ENCODE data around the gene ARHGAP24.

Gene ARHGAP24

GRCh38 chr4:85580489-85580888, 105.5 kb downstream of the ARHGAP24 start:
- no peak for DNase-seq (ENCODE audit: low spot score)

- no peak for DNase-seq (ENCODE audit: low spot score)
Observed at GRCh38 chr4:85587952-85588351, 113.0 kb downstream of the ARHGAP24 start.

DNA sequence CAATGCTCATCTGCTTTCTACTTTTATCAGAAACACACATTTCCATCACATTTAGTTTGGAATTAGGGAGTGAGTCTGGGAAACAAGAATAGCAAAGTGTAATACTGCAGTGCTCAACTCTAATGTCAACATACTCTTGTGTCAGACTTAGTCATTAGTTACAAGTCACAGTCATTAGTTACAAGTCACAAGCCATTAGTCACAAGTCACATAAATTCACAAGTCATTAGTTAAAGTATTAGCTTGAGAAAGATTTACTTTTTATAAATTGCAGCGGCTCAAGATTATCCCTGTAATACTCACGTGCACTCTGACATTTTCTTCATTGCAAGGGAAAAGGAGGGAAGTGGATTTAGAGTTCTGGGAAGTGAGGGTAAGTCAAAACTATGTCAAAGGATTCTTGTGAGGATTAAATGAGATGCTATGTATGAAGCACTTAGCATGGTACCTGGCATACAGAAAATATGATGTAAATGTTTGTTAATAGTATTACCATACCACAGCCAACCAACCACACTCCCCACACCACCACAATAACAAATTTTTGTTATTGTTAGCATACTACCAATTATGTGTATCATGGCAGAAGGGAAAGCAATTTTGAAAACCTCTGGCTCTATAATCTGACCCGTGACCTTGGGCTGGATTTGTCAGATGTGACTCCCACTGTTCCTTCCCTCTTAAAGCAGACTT, 116.6 kb downstream of the ARHGAP24 start:
- no peak for DNase-seq (ENCODE audit: low spot score)

GRCh38 chr4:85595098-85595775, 120.3 kb downstream of the ARHGAP24 start:
- no peak for DNase-seq (ENCODE audit: low spot score)

- no peak for DNase-seq (ENCODE audit: low spot score)
Observed at GRCh38 chr4:85595796-85596559, 121.0 kb downstream of the ARHGAP24 start.

- DNase-seq (ENCODE audit: low spot score) = no peak
Observed at GRCh38 chr4:85598936-85599335, 124.0 kb downstream of the ARHGAP24 start.

GRCh38 chr4:85600501-85600900, 125.6 kb downstream of the ARHGAP24 start:
- DNase-seq (ENCODE audit: low spot score) = no peak

DNA sequence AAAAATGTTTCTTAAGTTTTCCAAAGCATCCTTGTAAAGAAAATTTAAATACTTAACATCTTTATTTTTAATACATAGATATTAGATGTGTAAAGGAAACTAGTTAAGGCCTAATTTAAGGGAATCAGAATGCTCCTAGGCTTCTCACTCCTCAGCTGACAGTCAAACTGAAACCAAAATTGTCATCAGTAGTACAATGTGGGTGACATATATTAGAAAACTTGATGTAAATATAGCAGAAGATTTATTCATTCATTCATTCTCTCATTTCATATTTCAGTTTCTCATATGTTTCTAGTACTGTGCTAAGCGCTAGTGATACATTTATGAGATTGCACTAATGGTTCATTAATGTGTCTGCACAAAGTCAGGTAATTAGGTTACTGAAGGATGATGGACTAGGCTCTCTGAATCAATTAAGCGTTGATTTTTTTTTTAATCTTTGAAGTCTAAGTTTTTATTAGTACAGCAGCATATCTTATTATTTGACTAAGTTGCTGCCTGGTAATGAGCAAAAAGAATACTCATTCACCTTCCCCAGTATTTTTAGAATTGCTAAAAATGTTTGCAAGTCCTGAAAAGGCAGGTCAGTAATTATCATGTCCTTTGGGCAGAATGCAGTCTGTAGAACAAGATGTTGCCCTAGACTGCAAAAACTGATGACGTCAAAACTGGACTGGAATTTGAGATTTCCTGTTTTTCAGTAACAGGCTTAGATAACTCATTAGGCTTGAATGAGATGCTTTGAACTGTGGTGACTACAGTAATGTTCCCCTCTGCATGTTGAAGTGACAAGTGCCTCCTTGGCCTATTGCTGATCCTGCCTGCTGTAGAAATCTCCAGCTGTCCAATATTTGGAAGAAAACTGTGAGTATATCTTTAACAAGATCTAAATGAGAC, 128.7 kb downstream of the ARHGAP24 start:
- DNase-seq (ENCODE audit: low spot score) = no peak

GRCh38 chr4:85606505-85606904, 131.6 kb downstream of the ARHGAP24 start:
- DNase-seq (ENCODE audit: low spot score) = no peak

DNA sequence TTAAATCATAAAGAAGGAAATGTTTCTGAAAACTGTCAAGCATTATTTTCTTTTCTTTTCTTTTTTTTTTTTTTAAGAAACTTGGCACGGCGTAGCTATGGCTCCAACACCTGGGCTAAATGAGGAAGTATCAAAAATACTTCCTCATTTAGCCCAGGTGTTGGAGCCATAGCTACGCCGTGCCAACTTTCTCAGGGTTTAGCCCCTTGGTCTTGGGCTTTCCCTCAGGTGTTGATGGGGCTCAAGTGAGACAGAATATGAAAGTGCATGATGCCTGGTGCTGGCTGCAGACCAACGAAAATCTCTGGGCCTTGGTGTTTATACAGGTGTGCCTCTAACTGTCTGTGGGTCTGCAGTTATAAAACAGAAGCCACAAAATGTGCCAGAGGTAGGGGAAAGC, 132.7 kb downstream of the ARHGAP24 start:
- DNase-seq (ENCODE audit: low spot score) = no peak

DNA sequence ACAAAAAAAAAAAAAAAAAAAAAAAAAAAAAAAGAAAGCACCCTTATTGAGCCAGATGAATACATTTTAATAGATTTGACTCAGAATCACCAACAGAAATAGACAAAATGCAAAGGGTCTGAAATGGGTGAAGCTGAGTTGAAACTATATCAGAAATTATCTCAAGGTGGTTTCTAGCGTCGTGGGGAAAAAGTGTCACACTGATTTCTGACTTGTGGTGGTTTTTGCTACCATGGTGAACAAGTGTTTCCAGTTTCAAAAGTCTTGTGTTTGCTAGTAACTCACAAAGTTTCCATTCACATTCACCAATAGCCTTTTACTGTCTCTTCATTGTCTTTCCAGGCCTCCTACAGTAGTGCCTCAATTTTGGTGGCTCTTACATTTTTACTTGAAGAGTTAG, 135.5 kb downstream of the ARHGAP24 start:
- no peak for DNase-seq (ENCODE audit: low spot score)

GRCh38 chr4:85611661-85612060, 136.7 kb downstream of the ARHGAP24 start:
- DNase-seq (ENCODE audit: low spot score) = no peak

GRCh38 chr4:85613901-85614300, 139.0 kb downstream of the ARHGAP24 start:
- DNase-seq (ENCODE audit: low spot score) = no peak

- no peak for DNase-seq (ENCODE audit: low spot score)
Observed at GRCh38 chr4:85615952-85616351, 141.0 kb downstream of the ARHGAP24 start.

GRCh38 chr4:85617202-85617601, 142.3 kb downstream of the ARHGAP24 start:
- DNase-seq (ENCODE audit: low spot score) = no peak

- DNase-seq (ENCODE audit: low spot score) = no peak
Observed at GRCh38 chr4:85632981-85633380, 158.0 kb downstream of the ARHGAP24 start.

- no peak for DNase-seq (ENCODE audit: low spot score)
Observed at GRCh38 chr4:85637778-85638177, 162.8 kb downstream of the ARHGAP24 start.

DNA sequence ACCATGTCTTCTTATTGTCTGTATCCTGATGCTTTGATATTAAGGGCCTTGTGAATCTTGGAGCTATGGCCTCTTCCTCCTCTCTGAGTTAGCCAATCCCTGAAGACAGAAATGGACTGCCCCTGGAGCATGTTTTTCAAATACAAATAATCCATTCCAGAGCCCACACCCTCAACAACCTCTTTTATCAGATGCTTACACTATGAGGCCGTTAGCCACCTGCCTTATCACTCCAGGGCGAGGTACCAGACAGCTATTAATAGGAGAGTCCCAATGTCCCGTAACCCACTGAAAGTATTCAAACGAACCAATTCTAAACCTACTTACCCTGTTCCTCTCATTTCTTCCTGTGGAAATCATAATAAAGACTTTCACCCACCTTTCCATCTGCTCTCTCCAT, 165.0 kb downstream of the ARHGAP24 start:
- DNase-seq (ENCODE audit: low spot score) = no peak

DNA sequence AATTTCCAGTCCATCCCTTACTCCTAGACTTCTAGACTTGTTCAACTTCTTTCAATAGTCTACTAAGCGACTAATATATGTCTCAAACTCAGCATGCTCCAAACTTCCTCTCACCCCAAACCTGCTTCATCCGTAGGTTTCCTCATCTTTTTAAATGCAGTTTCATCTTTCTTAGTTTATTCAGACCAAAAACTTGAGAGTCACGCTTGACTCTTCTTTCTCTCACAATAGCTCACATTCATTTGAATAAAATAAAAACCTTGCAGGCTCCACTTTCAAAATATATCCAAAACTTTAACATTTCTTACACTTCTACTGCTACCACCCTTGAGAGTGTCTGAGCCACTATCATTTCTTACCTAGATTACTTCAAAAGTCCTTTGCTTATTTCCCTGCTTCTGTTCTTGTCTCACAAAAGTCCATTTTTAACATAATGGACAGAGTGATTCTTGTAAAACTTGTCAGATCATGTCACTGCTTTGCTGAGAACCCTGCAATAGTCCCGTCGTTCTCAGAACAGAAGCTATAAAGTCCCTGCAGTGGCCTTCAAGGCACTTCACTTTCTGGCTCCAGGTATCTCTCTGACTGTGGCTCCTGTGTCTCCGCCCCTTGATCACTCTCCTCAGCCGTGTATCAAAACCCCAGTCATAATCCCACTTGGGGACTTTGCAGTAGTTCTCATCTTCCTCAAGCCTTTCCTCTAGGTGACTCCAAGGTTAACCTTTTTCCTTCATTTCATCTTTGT, 167.6 kb downstream of the ARHGAP24 start:
- DNase-seq (ENCODE audit: low spot score) = no peak

- DNase-seq (ENCODE audit: low spot score) = no peak
Observed at GRCh38 chr4:85644061-85644460, 169.1 kb downstream of the ARHGAP24 start.

- DNase-seq (ENCODE audit: low spot score) = no peak
Observed at GRCh38 chr4:85650908-85651307, 176.0 kb downstream of the ARHGAP24 start.

Measured in left forelimb (tissue), 1 donor.